Urinary bladder (tissue), 4 donors: ENCODE results near the gene DNM3. TPM values are rescaled to one million over a fixed set of nuclear protein-coding genes. Genes with fewer than 3 reads are reported as not detected.
"Not testable (repeated sequence)": the region's sequence is repeated elsewhere in the genome, so short reads cannot be mapped to it uniquely, and the experiment has no call there.

Source experiments
- DNase-seq: peaks from one replicate; pipeline ENCODE4 v3.0.0-alpha.2; 2015; ENCODE audit errors: extremely low spot score
- H3K27ac ChIP-seq: one replicate; pipeline ENCODE4 v1.5.1; 2013; ENCODE audit warnings: low read depth, mild to moderate bottlenecking, moderate library complexity
- H3K36me3 ChIP-seq: one replicate; pipeline ENCODE4 v1.6.1; 2013; ENCODE audit warnings: mild to moderate bottlenecking, moderate library complexity; ENCODE audit not compliant: insufficient read depth
- H3K4me1 ChIP-seq: one replicate; pipeline ENCODE4 v1.6.1; 2013; ENCODE audit warnings: mild to moderate bottlenecking, moderate library complexity; ENCODE audit not compliant: insufficient read depth
- H3K4me3 ChIP-seq: one replicate; pipeline ENCODE4 v1.5.1; 2013; ENCODE audit warnings: low read depth, low read length
- WGBS: extraction: QIAGEN DNeasy Blood & Tissue Kit; methylation state at CpG from one replicate; pipeline ENCODE4 v1.1.7; 2013; 5-methylcytosine and 5-hydroxymethylcytosine counted together
- polyA plus RNA-seq: library from polyadenylated mRNA; stranded (reverse); fragments of 200-250 nt; gene quantifications from one replicate; pipeline ENCODE4 v1.2.3, GENCODE V29; 2013
- total RNA-seq: library from RNA; depleted of rRNA; stranded (reverse); fragments of >200 nt; gene quantifications from one replicate; pipeline ENCODE4 v1.2.3, GENCODE V29; 2014
- donor health status: healthy with polysubstance abuse.
- donor health status: healthy.

The DNM3 gene
- total and polyA plus RNA-seq, 2 donors, result 3.2 to 11.7 TPM

- no peaks in the 10 kb centered on the region for H3K4me1 ChIP-seq
- H3K27ac ChIP-seq, result no peak overlapping the region
- H3K36me3 ChIP-seq, result no peaks in the 10 kb centered on the region
- DNase-seq, result peak; percentile 77
- no peak overlapping the region for H3K4me3 ChIP-seq
Measured at GRCh38 chr1:172356620-172357019, 515.3 kb downstream of the DNM3 start.

- Histone ChIP-seq H3K4me1 (no peaks in the 10 kb centered on the region), H3K27ac (peak overlapping the region; percentile 18), H3K36me3 (no peaks in the 10 kb centered on the region), H3K4me3 (no peak overlapping the region)
- WGBS, result 20% methylated on average over 5 of the region's 5 CpGs
- DNase-seq, result no peak
Measured at GRCh38 chr1:172357753-172358385, 516.6 kb downstream of the DNM3 start.

- WGBS, result 9% methylated on average over 3 of the region's 3 CpGs
- H3K4me3 ChIP-seq, result no peak overlapping the region
- peak; percentile 78 for DNase-seq
Measured at GRCh38 chr1:172359491-172359999, 518.2 kb downstream of the DNM3 start.

GRCh38 chr1:172360511-172360910 is 519.2 kb downstream of the DNM3 start:
- 52% methylated on average over 2 of the region's 2 CpGs for WGBS
- Histone ChIP-seq H3K4me1 (no peaks in the 10 kb centered on the region), H3K36me3 (no peaks in the 10 kb centered on the region), H3K27ac (no peak overlapping the region), H3K4me3 (no peak overlapping the region)
- DNase-seq, result no peak

More at GRCh38 chr1:172359491-172359999, 518.2 kb downstream of the DNM3 start:
- Histone ChIP-seq H3K4me1 (no peaks in the 10 kb centered on the region), H3K36me3 (no peaks in the 10 kb centered on the region), H3K27ac (no peak overlapping the region)

GRCh38 chr1:172360985-172361384 is 519.7 kb downstream of the DNM3 start:
- no peak for DNase-seq
- Histone ChIP-seq H3K4me1 (no peaks in the 10 kb centered on the region), H3K4me3 (no peak overlapping the region), H3K27ac (no peak overlapping the region), H3K36me3 (no peaks in the 10 kb centered on the region)
- 74% methylated on average over 6 of the region's 6 CpGs for WGBS

- no peak overlapping the region for H3K4me3 ChIP-seq
- no peaks in the 10 kb centered on the region for H3K4me1 ChIP-seq
- no peak overlapping the region for H3K27ac ChIP-seq
- DNase-seq, result no peak
- no peaks in the 10 kb centered on the region for H3K36me3 ChIP-seq
Measured at GRCh38 chr1:172363852-172364251, 522.6 kb downstream of the DNM3 start.

- DNase-seq, H3K4me3 ChIP-seq, H3K27ac ChIP-seq, H3K4me1 ChIP-seq, H3K36me3 ChIP-seq: not testable (repeated sequence)
- WGBS, result 97% methylated on average over 1 of the region's 3 CpGs
Measured at GRCh38 chr1:172371646-172372045, 530.3 kb downstream of the DNM3 start.

GRCh38 chr1:172373864-172374263 is 532.6 kb downstream of the DNM3 start:
- H3K27ac ChIP-seq, result no peak overlapping the region
- no peak for DNase-seq
- WGBS, result 61% methylated on average over 1 of the region's 1 CpG
- no peaks in the 10 kb centered on the region for H3K36me3 ChIP-seq
- no peak overlapping the region for H3K4me3 ChIP-seq
- H3K4me1 ChIP-seq, result no peaks in the 10 kb centered on the region

GRCh38 chr1:172375211-172375631 is 533.9 kb downstream of the DNM3 start:
- Histone ChIP-seq H3K27ac (no peak overlapping the region), H3K4me1 (no peaks in the 10 kb centered on the region), H3K4me3 (no peak overlapping the region), H3K36me3 (no peaks in the 10 kb centered on the region)
- DNase-seq, result no peak
- 78% methylated on average over 2 of the region's 2 CpGs for WGBS

- DNase-seq, result no peak
- H3K4me3 ChIP-seq, result no peak overlapping the region
- no peaks in the 10 kb centered on the region for H3K36me3 ChIP-seq
- H3K27ac ChIP-seq, result no peak overlapping the region
- whole genome bisulfite sequencing, result 65% methylated on average over 2 of the region's 2 CpGs
- H3K4me1 ChIP-seq, result no peaks in the 10 kb centered on the region
Measured at GRCh38 chr1:172376431-172376830, 535.1 kb downstream of the DNM3 start.

GRCh38 chr1:172377565-172377964 is 536.3 kb downstream of the DNM3 start:
- no peak for DNase-seq
- H3K4me1 ChIP-seq, result no peaks in the 10 kb centered on the region
- no peak overlapping the region for H3K27ac ChIP-seq
- no peak overlapping the region for H3K4me3 ChIP-seq
- H3K36me3 ChIP-seq, result no peaks in the 10 kb centered on the region

GRCh38 chr1:172378109-172378760 is 536.9 kb downstream of the DNM3 start:
- Histone ChIP-seq H3K4me1 (no peaks in the 10 kb centered on the region), H3K36me3 (no peaks in the 10 kb centered on the region), H3K27ac (no peak overlapping the region), H3K4me3 (no peak overlapping the region)
- WGBS, result 74% methylated on average over 1 of the region's 1 CpG
- DNase-seq, result no peak

GRCh38 chr1:172380441-172381244 is 539.3 kb downstream of the DNM3 start:
- no peak for DNase-seq
- H3K27ac ChIP-seq, result no peak overlapping the region
- 57% methylated on average over 6 of the region's 6 CpGs for WGBS
- no peaks in the 10 kb centered on the region for H3K36me3 ChIP-seq
- no peak overlapping the region for H3K4me3 ChIP-seq
- no peaks in the 10 kb centered on the region for H3K4me1 ChIP-seq

- no peak overlapping the region for H3K4me3 ChIP-seq
- no peak for DNase-seq
- no peaks in the 10 kb centered on the region for H3K4me1 ChIP-seq
- H3K27ac ChIP-seq, result no peak overlapping the region
- WGBS, result 62% methylated on average over 2 of the region's 2 CpGs
- no peaks in the 10 kb centered on the region for H3K36me3 ChIP-seq
Measured at GRCh38 chr1:172381946-172382345, 540.6 kb downstream of the DNM3 start.
